ENCODE data around the gene KLHL21. TPM values are rescaled to one million over a fixed set of nuclear protein-coding genes. Genes with fewer than 3 reads are reported as not detected.

Gene KLHL21
- total and polyA plus RNA-seq, 10 of the 15 experiments (the other 5 are each of a cell fraction or from before 2014, with no cell fraction given): 0.76 to 12.2 (median 5.2) TPM

DNA sequence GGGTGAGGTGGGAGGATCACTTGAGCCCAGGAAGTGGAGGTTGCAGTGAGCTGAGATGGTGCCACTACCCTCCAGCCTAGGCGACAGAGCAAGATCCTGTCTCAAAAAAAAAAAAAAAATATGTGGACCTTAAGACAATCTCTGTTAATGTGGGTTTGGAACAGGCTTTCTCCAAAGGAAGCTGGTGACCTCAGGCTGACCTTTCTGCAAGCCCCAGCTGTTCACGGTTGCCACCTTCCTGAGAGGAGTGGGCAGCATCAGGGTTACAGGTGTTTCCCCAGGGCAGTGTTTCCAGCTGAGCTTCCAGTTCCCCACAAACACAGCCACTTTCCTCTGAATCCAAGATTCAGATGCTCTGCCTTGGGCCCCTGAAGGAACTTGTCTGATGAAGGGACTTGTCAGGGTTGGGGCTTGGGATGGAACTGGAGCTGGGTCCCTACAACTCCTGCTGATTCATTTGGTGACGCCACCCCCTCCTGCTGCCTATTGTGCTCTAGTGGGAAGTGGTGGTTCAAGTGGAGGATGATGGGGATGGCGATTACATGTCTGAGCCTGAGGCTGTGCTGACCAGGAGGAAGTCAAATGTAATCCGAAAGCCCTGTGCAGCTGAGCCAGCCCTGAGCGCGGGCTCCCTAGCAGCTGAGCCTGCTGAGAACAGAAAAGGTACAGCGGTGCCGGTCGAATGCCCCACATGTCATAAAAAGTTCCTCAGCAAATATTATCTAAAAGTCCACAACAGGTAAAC, 20.9 kb downstream of the KLHL21 start:
- peak overlapping the region; percentile 36; the same call in 1 of the 2 replicates for H3K4me3 ChIP-seq
- no peak for ATAC-seq
- RAD21 ChIA-PET (ENCODE audit: unreplicated experiment): interaction anchor here (1.0 to 4.7 kb wide), 3 partner anchors 19 to 32 kb away, joined by 3 to 38 read pairs (median 11); partner anchors contain the start of genes KLHL21, NOL9, PHF13 and TAS1R1
- no peak for FAIRE-seq
- POLR2A ChIA-PET: interaction anchor here (0.5 to 3.9 kb wide), 4 partner anchors 17 to 551 kb away, joined by 3 to 22 read pairs (median 4); no protein-coding TSS in a partner anchor
- 68% methylated on average over 10 of the region's 10 CpGs for WGBS (ENCODE audit: insufficient coverage, insufficient replicate concordance, low lambda C conversion rate, missing lambda C conversion rate)
- SMC1A ChIA-PET (ENCODE audit: uncharacterized antibody, unreplicated experiment): interaction anchor here (1.1 to 2.9 kb wide), 3 partner anchors 18 to 43 kb away, joined by 3 to 16 read pairs (median 4); partner anchors contain the start of gene THAP3
- CTCF ChIA-PET: interaction anchor here (0.6 to 4.4 kb wide), 5 partner anchors 15 to 41 kb away, joined by 3 to 29 read pairs (median 4); partner anchors contain the start of genes NOL9 and TAS1R1
- H3K9me3 ChIP-seq (replicated peaks; ENCODE audit: control insufficient read depth, insufficient read depth, low read length): no peaks in the 10 kb centered on the region
- H4K20me1 ChIP-seq (ENCODE audit: control insufficient read depth, insufficient read depth): no peaks in the 10 kb centered on the region
- intact Hi-C loops (cut with micrococcal nuclease; ENCODE audit: unreplicated experiment) (no loop called here), in situ Hi-C loops (cut with MboI) (no loop called here)
- TF ChIP-seq NR2F1 (conservative IDR thresholded peaks at IDR 0.05) (0 out of 2 replicates have a peak, but pooled peaks have one; percentile 12), IKZF1 (conservative IDR thresholded peaks at IDR 0.05) (0 out of 2 replicates have a peak, but pooled peaks have one; percentile 24), FOS (IDR thresholded peaks at IDR 0.05; ENCODE audit: borderline replicate concordance, extremely low read depth, insufficient read length) (no peak)
- H2AFZ ChIP-seq (ENCODE audit: control insufficient read depth, low read depth, low read length): no peak overlapping the region
- peaks cover 21% of the 10 kb centered on the region for H3K79me2 ChIP-seq (ENCODE audit: control insufficient read depth, insufficient read depth, low read length)
- no peaks in the 10 kb centered on the region for H3K27me3 ChIP-seq (replicated peaks in 1 of 2; ENCODE audit: control insufficient read depth in 2 of 2, insufficient read depth in 2 of 2, low read length in 1 of 2)
- H3K4me1 ChIP-seq (ENCODE audit: control insufficient read depth, insufficient read depth, low read length): peaks cover 13% of the 10 kb centered on the region
- H3K27ac ChIP-seq (ENCODE audit: control insufficient read depth, insufficient read depth): no peak overlapping the region
- no peaks in the 10 kb centered on the region; a peak in 1 of 4 replicates for H3K36me3 ChIP-seq (ENCODE audit: control insufficient read depth in 2 of 2, insufficient read depth in 2 of 2, low read length in 1 of 2)
- BruUV-seq (replicated peaks): no TSS peak
- H3K4me2 ChIP-seq (ENCODE audit: control insufficient read depth, insufficient read depth): peak overlapping the region; percentile 70
- DNase-seq (ENCODE audit: low read depth, low spot score): no peak
- peak overlapping the region; percentile 19; the same call in 1 of the 2 replicates for H3K9ac ChIP-seq (ENCODE audit: control insufficient read depth, insufficient read depth, low read length)

Measured in GM12878 (cell line).